K562 (cell line): Measurements from ENCODE around the gene EXOC4. TPM values are rescaled to one million over a fixed set of nuclear protein-coding genes. Genes with fewer than 3 reads are reported as not detected.

Source experiments
- ATAC-seq: fragments of 200-7000 bp; cut with Tn5 transposase; 3 replicates; pipeline ENCODE4 v1.9.1; 2020; ENCODE audit warnings: moderate library complexity
- BruUV-seq: library from RNA; stranded (reverse); fragments of 400-500 nt; replicated peaks from 2 replicates; lab custom pipeline; 2021; lab: Mats Ljungman, UMichigan
- CTCF ChIA-PET: fragments of 300-600 bp; formaldehyde crosslinking; extraction: SDS; loops from one replicate; lab custom pipeline; 2021; ENCODE audit warnings: low intra/inter-chr PET ratio; lab: Yijun Ruan, JAX
- POLR2A ChIA-PET: fragments of 300-600, 350-650 bp; sonication (Branson Sonifier 250); formaldehyde crosslinking; extraction: SDS; loops from one replicate; lab custom pipeline; 2021; ENCODE audit warnings: antibody characterized with exemption, inconsistent platforms; lab: Yijun Ruan, JAX
- DNase-seq, 4 experiments: peaks; one replicate each; pipeline versions ENCODE4 v3.0.0 to v3.0.0-alpha.2; 2011 to 2018; ENCODE audit warnings: low spot score in 3 of 4, mixed read lengths in 3 of 4; ENCODE audit errors: extremely low read depth in 1 of 4
- FAIRE-seq: peaks from 2 replicates; lab custom pipeline; 2011; peaks lifted over from hg19 to GRCh38; lab: Jason Lieb, UNC
- H2AFZ ChIP-seq: 2 replicates; pipeline ENCODE4 v1.6.0; 2011; ENCODE audit warnings: low read depth, low read length, control low read depth, inconsistent platforms
- H3K27ac ChIP-seq: fragments of 200-600 bp; 3 replicates; pipeline ENCODE4 v1.8.0; 2011; ENCODE audit warnings: low read depth, mild to moderate bottlenecking, control low read depth, inconsistent platforms, low read length, moderate library complexity, mixed read lengths; ENCODE audit errors: extremely low read depth
- H3K27me3 ChIP-seq, 2 experiments: fragments of 300-600 bp in 1 of 2; 2 replicates in 1 of 2; 3 replicates in 1 of 2; pipeline versions ENCODE4 v1.6.0 to v1.8.0; 2011; ENCODE audit warnings: inconsistent platforms in 2 of 2, low read length in 2 of 2, mild to moderate bottlenecking in 1 of 2, mixed read lengths in 1 of 2, moderate library complexity in 1 of 2; ENCODE audit not compliant: control insufficient read depth in 2 of 2, insufficient read depth in 2 of 2
- H3K36me3 ChIP-seq: fragments of 300-600 bp; 3 replicates; pipeline ENCODE4 v1.8.0; 2011; ENCODE audit warnings: mild to moderate bottlenecking, low read length, inconsistent platforms; ENCODE audit not compliant: control insufficient read depth, insufficient read depth
- H3K4me1 ChIP-seq, 2 experiments: fragments of 200-600 bp in 1 of 2; replicated peaks in 1 of 2; 2 replicates in 1 of 2; 3 replicates in 1 of 2; pipeline versions ENCODE4 v1.5.1 to v1.8.0; 2011; ENCODE audit warnings: inconsistent platforms in 2 of 2, low read length in 2 of 2, mild to moderate bottlenecking in 1 of 2, mixed read lengths in 1 of 2, moderate library complexity in 1 of 2; ENCODE audit not compliant: control insufficient read depth in 2 of 2, insufficient read depth in 2 of 2
- H3K4me2 ChIP-seq: 2 replicates; pipeline ENCODE4 v1.6.1; 2011; ENCODE audit warnings: low read length, control low read depth, inconsistent platforms, mixed read lengths; ENCODE audit not compliant: insufficient read depth
- H3K4me3 ChIP-seq: fragments of 200-600 bp; sonication (generic), shearing (Covaris generic); 2 replicates; pipeline ENCODE4 v1.5.1; 2016; ENCODE audit warnings: control low read depth, inconsistent platforms
- H3K79me2 ChIP-seq: fragments of 200-600 bp; 3 replicates; pipeline ENCODE4 v1.8.0; 2011; ENCODE audit warnings: low read length, inconsistent platforms; ENCODE audit not compliant: control insufficient read depth, insufficient read depth
- H3K9ac ChIP-seq, 2 experiments: 2 replicates each; pipeline versions ENCODE4 v1.6.0 to v1.6.1; 2011; ENCODE audit warnings: low read depth in 2 of 2, low read length in 2 of 2, control low read depth in 1 of 2, inconsistent platforms in 1 of 2, mild to moderate bottlenecking in 1 of 2, mixed read lengths in 1 of 2; ENCODE audit not compliant: insufficient read depth in 1 of 2
- H3K9me1 ChIP-seq: one replicate; pipeline ENCODE4 v1.6.0; 2011; ENCODE audit warnings: inconsistent platforms, mild to moderate bottlenecking, low read length, moderate library complexity; ENCODE audit not compliant: control insufficient read depth, insufficient read depth
- H3K9me3 ChIP-seq: replicated peaks from 2 replicates; pipeline ENCODE4 v1.5.1; 2011; ENCODE audit warnings: low read depth, low read length, inconsistent platforms; ENCODE audit not compliant: control insufficient read depth, insufficient read depth
- H4K20me1 ChIP-seq: replicated peaks from 2 replicates; pipeline ENCODE4 v1.6.1; 2011; ENCODE audit warnings: low read length, inconsistent platforms, mixed read lengths; ENCODE audit not compliant: control insufficient read depth, insufficient read depth
- BCOR ChIP-seq: fragments of 450-650 bp; IDR thresholded peaks from 2 replicates; pipeline ENCODE4 v1.6.1; 2016
- CEBPB ChIP-seq: fragments of 450-650 bp; IDR thresholded peaks from 2 replicates; pipeline ENCODE4 v1.6.1; 2016; ENCODE audit warnings: missing genetic modification characterization, missing compliant biosample characterization
- DMBX1 ChIP-seq: fragments of 250-450 bp; sonication (Bioruptor Pico); IDR thresholded peaks from 2 replicates; pipeline ENCODE4 v1.8.0; 2022; ENCODE audit warnings: inconsistent platforms, mild to moderate bottlenecking, moderate library complexity, borderline replicate concordance
- FUS ChIP-seq: fragments of 200-400 bp; formaldehyde crosslinking; optimal IDR thresholded peaks from 2 replicates; pipeline ENCODE3; 2017; ENCODE audit warnings: low read depth, low read length
- NFATC3 ChIP-seq: fragments of 450-650 bp; IDR thresholded peaks from 2 replicates; pipeline ENCODE4 v1.6.1; 2017; ENCODE audit warnings: mild to moderate bottlenecking
- PTBP1 ChIP-seq: fragments of 200-400 bp; formaldehyde crosslinking; IDR thresholded peaks from 2 replicates; pipeline ENCODE4 v1.6.1; 2017; ENCODE audit warnings: low read depth, low read length
- PURB ChIP-seq: sonication (generic); formaldehyde crosslinking; IDR thresholded peaks from 2 replicates; pipeline ENCODE4 v1.9.0; 2021; ENCODE audit warnings: low read depth, mild to moderate bottlenecking, missing genetic modification reagents
- RFX7 ChIP-seq: fragments of 250-450 bp; sonication (Bioruptor Pico); IDR thresholded peaks from 2 replicates; pipeline ENCODE4 v1.5.1; 2021; ENCODE audit warnings: mild to moderate bottlenecking
- SNRNP70 ChIP-seq: fragments of 200-400 bp; formaldehyde crosslinking; optimal IDR thresholded peaks from 2 replicates; pipeline ENCODE3; 2017; ENCODE audit warnings: low read depth, low read length
- STAT5B ChIP-seq: fragments of 250-450 bp; sonication (Bioruptor Pico); IDR thresholded peaks from 2 replicates; pipeline ENCODE4 v1.8.0; 2021; ENCODE audit warnings: mild to moderate bottlenecking, inconsistent platforms
- TAF7 ChIP-seq: fragments of 450-650 bp; IDR thresholded peaks from 2 replicates; pipeline ENCODE4 v1.6.1; 2016; ENCODE audit warnings: missing genetic modification characterization, missing compliant biosample characterization
- TBL1XR1 ChIP-seq, 2 experiments: IDR thresholded peaks; 2 replicates each; pipeline ENCODE4 v1.6.1; 2012; ENCODE audit warnings: improper control_type of control experiment in 2 of 2, low read length in 2 of 2, mild to moderate bottlenecking in 1 of 2
- ZFX ChIP-seq: sonication (generic); formaldehyde crosslinking; IDR thresholded peaks from 2 replicates; pipeline ENCODE4 v1.8.0; 2022; ENCODE audit warnings: mild to moderate bottlenecking, missing genetic modification reagents, moderate library complexity
- WGBS: fragments of 100-300 bp; shearing (Covaris generic); methylation state at CpG from one replicate; pipeline ENCODE4 v1.1.6; 2016; ENCODE audit warnings: low coverage, mixed read lengths; ENCODE audit not compliant: insufficient coverage; ENCODE audit errors: missing lambda C conversion rate; 5-methylcytosine and 5-hydroxymethylcytosine counted together
- in situ Hi-C: fragments of 300-500 bp; cut with MboI; formaldehyde crosslinking; loops from 4 replicates; pipeline ENCODE4 v1.15.0; 2018; ENCODE audit warnings: inconsistent platforms, mixed read lengths
- intact Hi-C: fragments of 100-400 bp; cut with micrococcal nuclease; formaldehyde crosslinking; loops from 2 replicates; pipeline ENCODE4 v1.14.2; 2022
- polyA plus RNA-seq, 8 experiments: library from polyadenylated mRNA; depleted of rRNA in 4 of 8; stranded (reverse) in 5 of 8; unstranded in 3 of 8; fragments of >200 nt; fragmentation: Nextera tagmentation in 2 of 8; fragmentation: Illumina TruSeq in 1 of 8; extraction: Ambion mirVana in 2 of 8; extraction: Trizol in 1 of 8; gene quantifications; 2 replicates each; pipeline versions ENCODE4 v1.2.1 to v1.2.3, GENCODE V29; 2011 to 2014; ENCODE audit warnings: inconsistent platforms in 1 of 8, missing spikeins in 1 of 8
- total RNA-seq, 7 experiments: library from RNA; depleted of rRNA in 6 of 7; stranded (reverse); fragments of >200 nt in 6 of 7; fragmentation: Illumina TruSeq in 2 of 7; extraction: Trizol in 2 of 7; gene quantifications; 2 replicates each; pipeline versions ENCODE4 v1.2.1 to v1.2.3, GENCODE V29; 2011 to 2021; ENCODE audit warnings: low replicate concordance in 1 of 7
- TF ChIP-seq, protein P1 (sequence below), 2 experiments: fragments of 250-450 bp in 1 of 2; fragments of 450-650 bp in 1 of 2; sonication (Bioruptor Pico) in 1 of 2; IDR thresholded peaks; 2 replicates each; pipeline versions ENCODE4 v1.6.1 to v1.8.0; 2016 to 2021; ENCODE audit warnings: mild to moderate bottlenecking in 2 of 2, moderate library complexity in 2 of 2, missing compliant biosample characterization in 1 of 2, missing genetic modification characterization in 1 of 2
- TF ChIP-seq, protein P2 (sequence below): sonication (generic); formaldehyde crosslinking; IDR thresholded peaks from 2 replicates; pipeline ENCODE4 v1.8.0; 2022; ENCODE audit warnings: mild to moderate bottlenecking, missing genetic modification reagents
- TF ChIP-seq, protein P3 (sequence below): sonication (generic); formaldehyde crosslinking; IDR thresholded peaks from 2 replicates; pipeline ENCODE4 v1.8.0; 2022; ENCODE audit warnings: mild to moderate bottlenecking, missing genetic modification reagents

Gene EXOC4
- total and polyA plus RNA-seq, 9 of the 15 experiments (the other 6 are each of a cell fraction or from before 2014, with no cell fraction given) = 18.5 to 73.1 (median 46.6) TPM

DNA sequence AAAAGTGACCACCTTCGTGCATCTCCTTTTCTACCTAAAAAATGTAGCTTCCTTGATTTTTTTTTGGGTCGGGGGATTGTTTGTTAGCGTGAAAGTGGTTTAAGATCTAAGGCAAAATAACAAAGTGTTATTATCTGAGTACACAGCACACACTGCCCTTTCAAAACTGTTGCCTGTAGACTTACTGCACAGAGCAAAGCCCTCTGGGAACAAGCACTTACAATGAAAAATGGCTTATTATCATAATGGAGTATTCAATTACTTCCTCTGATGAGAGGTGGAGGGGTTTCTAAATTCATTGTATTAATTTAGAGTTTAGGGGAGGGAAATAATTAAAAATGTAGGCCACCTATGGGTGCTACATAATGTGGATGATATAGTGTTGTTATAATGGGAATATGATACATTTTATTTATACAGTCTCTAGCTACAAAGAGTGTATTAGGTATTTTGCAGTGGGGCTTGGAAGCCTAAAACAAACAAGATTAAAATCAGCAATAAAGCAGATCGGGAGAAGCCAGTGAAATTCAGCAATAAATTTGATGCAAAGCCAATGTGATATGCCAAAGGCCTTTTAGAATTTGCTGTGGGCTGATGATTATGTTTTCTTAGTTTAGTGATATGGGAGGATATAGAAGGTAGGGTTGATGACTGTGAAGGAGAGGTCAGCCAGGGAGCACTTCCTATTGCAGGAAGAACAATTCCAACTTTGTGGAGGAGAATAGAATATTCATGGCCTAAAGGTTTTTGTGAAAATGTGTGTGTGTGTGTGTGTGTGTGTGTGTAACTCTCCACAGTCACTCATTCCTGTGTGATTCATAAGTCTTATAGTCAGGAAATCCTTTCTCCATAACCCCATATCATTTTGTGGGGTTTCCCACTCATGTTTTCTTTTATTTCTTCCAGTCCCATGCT, 17.7 kb upstream of the EXOC4 start:
- FAIRE-seq (no peak), ATAC-seq (no peak), DNase-seq (no peak)
- BruUV-seq = no TSS peak
- 0% methylated on average over 4 of the region's 4 CpGs for WGBS
- Histone ChIP-seq H3K79me2 (no peaks in the 10 kb centered on the region), H3K27ac (no peak overlapping the region), H3K4me1 (no peaks in the 10 kb centered on the region), H3K4me3 (no peak overlapping the region), H3K27me3 (peaks cover 28 to 41% of the 10 kb centered on the region in 2 experiments), H3K9me3 (no peaks in the 10 kb centered on the region), H4K20me1 (no peaks in the 10 kb centered on the region), H3K36me3 (no peaks in the 10 kb centered on the region), H3K9me1 (no peaks in the 10 kb centered on the region), H3K4me2 (no peak overlapping the region), H3K9ac (no peak overlapping the region), H2AFZ (no peak overlapping the region)
- in situ Hi-C loops = no loop called here
- ChIA-PET CTCF (no interaction called here), POLR2A (no interaction called here)
- intact Hi-C loops = loop anchor here (5.0 to 10.0 kb wide), 2 partner anchors 200 to 523 kb away; no protein-coding TSS in a partner anchor
- TF ChIP-seq DMBX1 (CRISPR knock-in tag) = no peak
- no peak for TF ChIP-seq TBL1XR1 (IDR thresholded peaks at IDR 0.05; ENCODE audit: low read length in 2 of 2)
- no peak for TF ChIP-seq STAT5B (CRISPR knock-in tag)
- TF ChIP-seq TAF7 (tag) = no peak
- no peak for TF ChIP-seq RFX7 (CRISPR knock-in tag)
- TF ChIP-seq, protein P1, sequence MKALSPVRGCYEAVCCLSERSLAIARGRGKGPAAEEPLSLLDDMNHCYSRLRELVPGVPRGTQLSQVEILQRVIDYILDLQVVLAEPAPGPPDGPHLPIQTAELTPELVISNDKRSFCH (CRISPR knock-in tag; IDR thresholded peaks at IDR 0.05) = no peak
- TF ChIP-seq, protein P1 (tag; IDR thresholded peaks at IDR 0.05) = no peak
- TF ChIP-seq NFATC3 = no peak
- no peak for TF ChIP-seq PTBP1
- TF ChIP-seq BCOR = no peak
- no peak for TF ChIP-seq ZFX
- no peak for TF ChIP-seq SNRNP70
- TF ChIP-seq, protein P2, sequence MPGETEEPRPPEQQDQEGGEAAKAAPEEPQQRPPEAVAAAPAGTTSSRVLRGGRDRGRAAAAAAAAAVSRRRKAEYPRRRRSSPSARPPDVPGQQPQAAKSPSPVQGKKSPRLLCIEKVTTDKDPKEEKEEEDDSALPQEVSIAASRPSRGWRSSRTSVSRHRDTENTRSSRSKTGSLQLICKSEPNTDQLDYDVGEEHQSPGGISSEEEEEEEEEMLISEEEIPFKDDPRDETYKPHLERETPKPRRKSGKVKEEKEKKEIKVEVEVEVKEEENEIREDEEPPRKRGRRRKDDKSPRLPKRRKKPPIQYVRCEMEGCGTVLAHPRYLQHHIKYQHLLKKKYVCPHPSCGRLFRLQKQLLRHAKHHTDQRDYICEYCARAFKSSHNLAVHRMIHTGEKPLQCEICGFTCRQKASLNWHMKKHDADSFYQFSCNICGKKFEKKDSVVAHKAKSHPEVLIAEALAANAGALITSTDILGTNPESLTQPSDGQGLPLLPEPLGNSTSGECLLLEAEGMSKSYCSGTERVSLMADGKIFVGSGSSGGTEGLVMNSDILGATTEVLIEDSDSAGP (CRISPR knock-in tag) = no peak
- no peak for TF ChIP-seq PURB (CRISPR knock-in tag)
- TF ChIP-seq FUS = no peak
- no peak for TF ChIP-seq CEBPB (tag)
- TF ChIP-seq, protein P3, sequence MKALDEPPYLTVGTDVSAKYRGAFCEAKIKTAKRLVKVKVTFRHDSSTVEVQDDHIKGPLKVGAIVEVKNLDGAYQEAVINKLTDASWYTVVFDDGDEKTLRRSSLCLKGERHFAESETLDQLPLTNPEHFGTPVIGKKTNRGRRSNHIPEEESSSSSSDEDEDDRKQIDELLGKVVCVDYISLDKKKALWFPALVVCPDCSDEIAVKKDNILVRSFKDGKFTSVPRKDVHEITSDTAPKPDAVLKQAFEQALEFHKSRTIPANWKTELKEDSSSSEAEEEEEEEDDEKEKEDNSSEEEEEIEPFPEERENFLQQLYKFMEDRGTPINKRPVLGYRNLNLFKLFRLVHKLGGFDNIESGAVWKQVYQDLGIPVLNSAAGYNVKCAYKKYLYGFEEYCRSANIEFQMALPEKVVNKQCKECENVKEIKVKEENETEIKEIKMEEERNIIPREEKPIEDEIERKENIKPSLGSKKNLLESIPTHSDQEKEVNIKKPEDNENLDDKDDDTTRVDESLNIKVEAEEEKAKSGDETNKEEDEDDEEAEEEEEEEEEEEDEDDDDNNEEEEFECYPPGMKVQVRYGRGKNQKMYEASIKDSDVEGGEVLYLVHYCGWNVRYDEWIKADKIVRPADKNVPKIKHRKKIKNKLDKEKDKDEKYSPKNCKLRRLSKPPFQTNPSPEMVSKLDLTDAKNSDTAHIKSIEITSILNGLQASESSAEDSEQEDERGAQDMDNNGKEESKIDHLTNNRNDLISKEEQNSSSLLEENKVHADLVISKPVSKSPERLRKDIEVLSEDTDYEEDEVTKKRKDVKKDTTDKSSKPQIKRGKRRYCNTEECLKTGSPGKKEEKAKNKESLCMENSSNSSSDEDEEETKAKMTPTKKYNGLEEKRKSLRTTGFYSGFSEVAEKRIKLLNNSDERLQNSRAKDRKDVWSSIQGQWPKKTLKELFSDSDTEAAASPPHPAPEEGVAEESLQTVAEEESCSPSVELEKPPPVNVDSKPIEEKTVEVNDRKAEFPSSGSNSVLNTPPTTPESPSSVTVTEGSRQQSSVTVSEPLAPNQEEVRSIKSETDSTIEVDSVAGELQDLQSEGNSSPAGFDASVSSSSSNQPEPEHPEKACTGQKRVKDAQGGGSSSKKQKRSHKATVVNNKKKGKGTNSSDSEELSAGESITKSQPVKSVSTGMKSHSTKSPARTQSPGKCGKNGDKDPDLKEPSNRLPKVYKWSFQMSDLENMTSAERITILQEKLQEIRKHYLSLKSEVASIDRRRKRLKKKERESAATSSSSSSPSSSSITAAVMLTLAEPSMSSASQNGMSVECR = no peak
